ENCODE results near the gene PHKG2. TPM values are rescaled to one million over a fixed set of nuclear protein-coding genes. Genes with fewer than 3 reads are reported as not detected.
A peak's percentile ranks its signal among the peaks of the same experiment; 100 is the strongest.

The PHKG2 gene
- total RNA-seq, 2 donors from 2014 or later, result 25.6 to 26.4 TPM

- peaks cover 24% of the 10 kb centered on the region for H3K36me3 ChIP-seq
- peak overlapping the region; percentile 90 for H3K4me3 ChIP-seq
- no peak for TF ChIP-seq CTCF (IDR thresholded peaks at IDR 0.05)
- H3K27me3 ChIP-seq (replicated peaks; ENCODE audit: insufficient read depth), result no peaks in the 10 kb centered on the region
- DNase-seq (ENCODE audit: low spot score) (peak; percentile 50), ATAC-seq (ENCODE audit: insufficient number of reproducible peaks, low FRiP score, low read depth) (peak; percentile 59)
- H3K4me1 ChIP-seq (ENCODE audit: control insufficient read depth in 1 of 2, low read depth in 2 of 2), result peaks cover 7 to 21% of the 10 kb centered on the region in 2 donors
- peak overlapping the region; percentile 60 to 76 for H3K27ac ChIP-seq
- H3K9me3 ChIP-seq, result no peaks in the 10 kb centered on the region
These were observed 27.4 kb downstream of the PHKG2 start for GRCh38 chr16:30775392-30776188.

- ATAC-seq (ENCODE audit: insufficient number of reproducible peaks, low FRiP score, low read depth), result no peak
- Histone ChIP-seq H3K4me3 (no peak overlapping the region), H3K27ac (no peak overlapping the region), H3K27me3 (replicated peaks; ENCODE audit: insufficient read depth) (no peaks in the 10 kb centered on the region), H3K36me3 (peaks cover 18% of the 10 kb centered on the region), H3K9me3 (no peaks in the 10 kb centered on the region), H3K4me1 (ENCODE audit: control insufficient read depth in 1 of 2, low read depth in 2 of 2) (peaks cover 7 to 21% of the 10 kb centered on the region in 2 donors)
- no peak for DNase-seq (ENCODE audit: low spot score)
- TF ChIP-seq CTCF (IDR thresholded peaks at IDR 0.05), result no peak
These were observed 29.5 kb downstream of the PHKG2 start for GRCh38 chr16:30777591-30778297.

GRCh38 chr16:30778549-30779244 lies 30.5 kb downstream of the PHKG2 start:
- H3K9me3 ChIP-seq, result no peaks in the 10 kb centered on the region
- H3K27ac ChIP-seq, result no peak overlapping the region
- H3K27me3 ChIP-seq (replicated peaks; ENCODE audit: insufficient read depth), result no peaks in the 10 kb centered on the region
- peaks cover 22% of the 10 kb centered on the region for H3K36me3 ChIP-seq
- H3K4me1 ChIP-seq (ENCODE audit: control insufficient read depth in 1 of 2, low read depth in 2 of 2), result peaks cover 7 to 21% of the 10 kb centered on the region in 2 donors
- DNase-seq (ENCODE audit: low spot score) (no peak), ATAC-seq (ENCODE audit: insufficient number of reproducible peaks, low FRiP score, low read depth) (no peak)
- no peak overlapping the region for H3K4me3 ChIP-seq
- no peak for TF ChIP-seq CTCF (IDR thresholded peaks at IDR 0.05)

- Histone ChIP-seq H3K4me1 (ENCODE audit: control insufficient read depth in 1 of 2, low read depth in 2 of 2) (peaks cover 7 to 18% of the 10 kb centered on the region in 2 donors), H3K27me3 (replicated peaks; ENCODE audit: insufficient read depth) (no peaks in the 10 kb centered on the region), H3K36me3 (peaks cover 23% of the 10 kb centered on the region), H3K27ac (no peak overlapping the region), H3K9me3 (no peaks in the 10 kb centered on the region), H3K4me3 (no peak overlapping the region)
- no peak for TF ChIP-seq CTCF (IDR thresholded peaks at IDR 0.05)
- ATAC-seq (ENCODE audit: insufficient number of reproducible peaks, low FRiP score, low read depth), result no peak
- no peak for DNase-seq (ENCODE audit: low spot score)
These were observed 31.4 kb downstream of the PHKG2 start for GRCh38 chr16:30779596-30779995.

- peaks cover 23% of the 10 kb centered on the region for H3K36me3 ChIP-seq
- no peak for ATAC-seq (ENCODE audit: insufficient number of reproducible peaks, low FRiP score, low read depth)
- peaks cover 7 to 18% of the 10 kb centered on the region in 2 donors for H3K4me1 ChIP-seq (ENCODE audit: control insufficient read depth in 1 of 2, low read depth in 2 of 2)
- TF ChIP-seq CTCF (IDR thresholded peaks at IDR 0.05), result no peak
- H3K27ac ChIP-seq, result no peak overlapping the region
- no peaks in the 10 kb centered on the region for H3K9me3 ChIP-seq
- H3K4me3 ChIP-seq, result no peak overlapping the region
- no peaks in the 10 kb centered on the region for H3K27me3 ChIP-seq (replicated peaks; ENCODE audit: insufficient read depth)
- no peak for DNase-seq (ENCODE audit: low spot score)
These were observed 31.8 kb downstream of the PHKG2 start for GRCh38 chr16:30780021-30780420.

Data from thoracic aorta (tissue), 2 donors.